HepG2 (cell line): ENCODE results near the gene RXFP3.

Experiments used
- REST ChIP-seq, 2 experiments: IDR thresholded peaks; 2 replicates each; pipeline ENCODE4 v1.6.1; 2011 to 2012; ENCODE audit warnings: low read length in 2 of 2, borderline replicate concordance in 1 of 2, low read depth in 1 of 2, mild to moderate bottlenecking in 1 of 2, moderate library complexity in 1 of 2
- STAG1 ChIP-seq: sonication (generic); formaldehyde crosslinking; IDR thresholded peaks from 2 replicates; pipeline ENCODE4 v1.4.0; 2020; ENCODE audit warnings: missing genetic modification reagents
- ZNF143 ChIP-seq: sonication (generic); formaldehyde crosslinking; IDR thresholded peaks from 2 replicates; pipeline ENCODE4 v1.4.0; 2020; ENCODE audit warnings: missing genetic modification reagents

DNA sequence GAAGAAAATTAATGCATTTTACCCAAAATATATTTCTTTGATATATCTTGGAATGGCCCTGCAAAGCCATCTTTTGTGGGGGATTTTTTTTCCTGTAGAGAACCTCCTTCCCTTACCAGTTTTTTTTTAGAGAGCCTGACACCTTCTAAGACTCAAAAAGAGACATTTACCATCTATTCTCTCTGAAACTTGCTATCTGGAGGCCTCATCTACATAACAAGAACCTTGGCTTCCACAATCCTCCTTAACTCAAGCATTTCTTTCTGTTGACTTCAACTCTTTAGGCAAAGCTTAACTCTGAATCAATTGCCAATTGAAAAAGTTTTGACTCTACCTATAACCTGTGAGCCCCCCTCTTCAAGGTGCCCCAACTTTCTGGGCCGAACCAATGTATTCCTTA lies 42.1 kb downstream of the RXFP3 start:
- TF ChIP-seq ZNF143 (CRISPR knock-in tag) (no peak), STAG1 (CRISPR knock-in tag) (no peak), REST (IDR thresholded peaks at IDR 0.05; ENCODE audit: borderline replicate concordance in 1 of 2, low read depth in 1 of 2, low read length in 2 of 2) (no peak)
